ENCODE data around the gene FUNDC1.
"Not testable (repeated sequence)": the region's sequence is repeated elsewhere in the genome, so short reads cannot be mapped to it uniquely, and the experiment has no call there.

DNA sequence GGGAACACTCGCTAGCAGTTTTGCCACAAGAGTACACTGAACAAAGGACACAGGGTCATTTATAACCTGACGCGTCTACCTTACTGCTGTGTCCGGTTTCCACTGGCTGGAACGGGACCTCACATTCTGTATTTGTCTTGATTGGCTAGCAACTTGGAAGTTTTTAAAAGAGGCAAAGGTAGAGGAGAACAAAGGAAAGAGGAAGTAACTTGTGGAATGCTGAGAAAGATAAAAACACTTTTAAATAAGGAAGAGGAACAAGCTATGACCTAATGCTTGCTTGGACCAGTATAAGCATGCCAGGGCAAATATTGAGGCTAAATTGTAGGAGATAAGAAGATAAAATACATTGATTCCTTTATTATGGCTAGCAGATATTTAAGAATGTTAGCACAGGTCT lies 2.8 kb upstream of the FUNDC1 start:
- TF ChIP-seq, protein P1, sequence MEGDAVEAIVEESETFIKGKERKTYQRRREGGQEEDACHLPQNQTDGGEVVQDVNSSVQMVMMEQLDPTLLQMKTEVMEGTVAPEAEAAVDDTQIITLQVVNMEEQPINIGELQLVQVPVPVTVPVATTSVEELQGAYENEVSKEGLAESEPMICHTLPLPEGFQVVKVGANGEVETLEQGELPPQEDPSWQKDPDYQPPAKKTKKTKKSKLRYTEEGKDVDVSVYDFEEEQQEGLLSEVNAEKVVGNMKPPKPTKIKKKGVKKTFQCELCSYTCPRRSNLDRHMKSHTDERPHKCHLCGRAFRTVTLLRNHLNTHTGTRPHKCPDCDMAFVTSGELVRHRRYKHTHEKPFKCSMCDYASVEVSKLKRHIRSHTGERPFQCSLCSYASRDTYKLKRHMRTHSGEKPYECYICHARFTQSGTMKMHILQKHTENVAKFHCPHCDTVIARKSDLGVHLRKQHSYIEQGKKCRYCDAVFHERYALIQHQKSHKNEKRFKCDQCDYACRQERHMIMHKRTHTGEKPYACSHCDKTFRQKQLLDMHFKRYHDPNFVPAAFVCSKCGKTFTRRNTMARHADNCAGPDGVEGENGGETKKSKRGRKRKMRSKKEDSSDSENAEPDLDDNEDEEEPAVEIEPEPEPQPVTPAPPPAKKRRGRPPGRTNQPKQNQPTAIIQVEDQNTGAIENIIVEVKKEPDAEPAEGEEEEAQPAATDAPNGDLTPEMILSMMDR (IDR thresholded peaks at IDR 0.05), result not testable (repeated sequence)
- TF ChIP-seq POLR2A, EP300 (IDR thresholded peaks at IDR 0.05): not testable (repeated sequence)
